GM12874 (cell line): ENCODE measurements around the gene AKAP13.

Source experiments
- CTCF ChIP-seq: IDR thresholded peaks from 2 replicates; pipeline ENCODE4 v1.5.1; 2011; ENCODE audit warnings: low read depth, mild to moderate bottlenecking, control low read depth, low read length, moderate library complexity; ENCODE audit not compliant: insufficient read depth

AKAP13 gene

DNA sequence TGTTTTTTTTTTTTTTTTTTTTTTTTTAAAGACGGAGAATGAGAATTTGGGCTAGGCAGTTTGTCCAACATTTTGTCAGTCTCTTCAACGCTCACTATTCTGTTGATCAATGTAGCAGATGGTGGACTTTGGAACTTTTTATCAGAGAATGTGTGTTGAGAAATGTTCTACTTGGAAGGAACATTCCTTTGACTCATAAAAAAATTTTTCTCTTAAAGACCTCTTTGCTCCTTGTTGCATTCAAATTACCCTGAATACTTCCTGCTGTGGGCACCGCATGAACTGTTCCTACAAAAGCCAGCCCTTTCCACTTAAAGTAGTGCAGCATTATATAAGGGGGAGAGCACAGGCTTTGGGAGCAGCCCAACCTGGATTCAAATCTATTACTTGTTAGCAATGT lies 182.9 kb downstream of the AKAP13 start:
- TF ChIP-seq CTCF, result no peak

GRCh38 chr15:85563731-85564130 lies 183.3 kb downstream of the AKAP13 start:
- no peak for TF ChIP-seq CTCF

- no peak for TF ChIP-seq CTCF
Measured at GRCh38 chr15:85564686-85565085, 184.3 kb downstream of the AKAP13 start.

- TF ChIP-seq CTCF, result no peak
Measured at GRCh38 chr15:85568261-85568808, 187.9 kb downstream of the AKAP13 start.

DNA sequence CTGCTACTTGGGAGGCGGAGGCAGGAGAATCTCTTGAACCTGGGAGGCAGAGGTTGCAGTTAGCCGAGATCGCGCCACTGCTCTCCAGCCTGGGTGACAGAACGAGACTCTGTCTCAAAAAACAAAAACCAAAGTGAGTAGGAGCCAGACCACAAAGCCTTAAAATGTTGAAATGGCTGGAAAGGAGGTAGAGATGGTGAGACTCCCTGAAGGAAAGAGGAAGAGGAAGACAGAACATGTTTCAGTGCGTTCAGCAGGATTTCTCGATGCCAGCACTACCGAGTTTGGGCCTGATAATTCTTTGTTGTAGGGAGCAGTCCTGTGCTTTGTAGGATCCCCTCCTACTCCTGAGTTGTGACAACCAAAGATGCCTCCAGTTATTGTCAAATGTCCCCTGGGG lies 189.9 kb downstream of the AKAP13 start:
- no peak for TF ChIP-seq CTCF

DNA sequence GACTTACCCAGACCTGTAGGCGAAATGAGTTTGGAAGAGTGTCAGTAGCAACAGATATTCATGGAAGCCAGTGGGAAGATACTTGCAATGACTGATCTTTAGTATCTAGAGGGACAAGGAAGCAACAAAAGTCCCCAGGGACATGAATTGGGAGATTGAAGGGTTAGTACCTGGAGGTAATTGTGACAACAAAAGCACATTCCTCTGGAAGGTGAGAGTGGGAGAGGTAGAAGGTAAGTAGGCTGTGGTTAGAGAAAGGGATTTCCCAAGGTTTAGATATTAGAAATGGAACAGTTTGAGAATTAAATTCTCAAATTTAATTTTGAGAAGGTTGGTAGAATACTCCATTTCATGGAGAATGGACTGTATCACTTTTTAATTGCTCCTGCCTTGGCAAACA lies 191.4 kb downstream of the AKAP13 start:
- no peak for TF ChIP-seq CTCF

GRCh38 chr15:85576392-85576791 lies 196.0 kb downstream of the AKAP13 start:
- TF ChIP-seq CTCF, result no peak
